Panc1 (cell line): ENCODE data around the gene F11R. TPM values are rescaled to one million over a fixed set of nuclear protein-coding genes. Genes with fewer than 3 reads are reported as not detected.
A peak's percentile ranks its signal among the peaks of the same experiment; 100 is the strongest.

Experiments used
- ATAC-seq: fragments of 200-7000 bp; cut with Tn5 transposase; 2 replicates; pipeline ENCODE4 v1.9.1; 2020; ENCODE audit warnings: mild to moderate bottlenecking, moderate library complexity
- BruUV-seq: library from RNA; stranded (reverse); fragments of 400-500 nt; replicated peaks from 2 replicates; lab custom pipeline; 2021; lab: Mats Ljungman, UMichigan
- CTCF ChIA-PET: fragments of 300-600 bp; sonication (Branson Sonifier 250); formaldehyde crosslinking; loops from one replicate; lab custom pipeline; 2022; ENCODE audit warnings: antibody characterized with exemption; lab: Charles Lee
- POLR2A ChIA-PET: fragments of 300-600 bp; sonication (Branson Sonifier 250); formaldehyde crosslinking; loops from one replicate; lab custom pipeline; 2022; ENCODE audit warnings: antibody characterized with exemption; lab: Charles Lee
- DNase-seq: peaks from one replicate; pipeline ENCODE4 v3.0.0-alpha.2; 2010; ENCODE audit warnings: low read depth, low spot score
- H3K27ac ChIP-seq: 2 replicates; pipeline ENCODE4 v1.5.1; 2011; ENCODE audit warnings: mild to moderate bottlenecking, low read length, inconsistent platforms
- H3K27me3 ChIP-seq: fragments of 200-500 bp; sonication (Bioruptor generic); 2 replicates; pipeline ENCODE4 v1.6.0; 2014; ENCODE audit warnings: low read length, inconsistent platforms; ENCODE audit not compliant: control insufficient read depth, insufficient read depth
- H3K36me3 ChIP-seq: fragments of 200-500 bp; sonication (Bioruptor generic); 2 replicates; pipeline ENCODE4 v1.5.1; 2014; ENCODE audit warnings: inconsistent platforms, mild to moderate bottlenecking, low read length, moderate library complexity; ENCODE audit not compliant: control insufficient read depth, insufficient read depth
- H3K4me1 ChIP-seq: 2 replicates; pipeline ENCODE4 v1.5.1; 2011; ENCODE audit warnings: inconsistent platforms, mild to moderate bottlenecking, low read length, moderate library complexity; ENCODE audit not compliant: control insufficient read depth, insufficient read depth
- H3K4me3 ChIP-seq, 2 experiments: 2 replicates each; pipeline ENCODE4 v1.5.1; 2011 to 2012; ENCODE audit warnings: low read depth in 2 of 2, low read length in 2 of 2, mild to moderate bottlenecking in 2 of 2, inconsistent platforms in 1 of 2, moderate library complexity in 1 of 2
- H3K9me3 ChIP-seq: fragments of 200-500 bp; sonication (Bioruptor generic); 2 replicates; pipeline ENCODE4 v1.5.1; 2014; ENCODE audit warnings: low read depth, mild to moderate bottlenecking, inconsistent platforms, low read length, moderate library complexity; ENCODE audit not compliant: control insufficient read depth, insufficient read depth
- POLR2AphosphoS5 ChIP-seq: IDR thresholded peaks from 2 replicates; pipeline ENCODE4 v1.6.1; 2012; ENCODE audit warnings: mild to moderate bottlenecking, low read depth, low read length, moderate library complexity
- SIN3A ChIP-seq: IDR thresholded peaks from 2 replicates; pipeline ENCODE4 v1.6.1; 2012; ENCODE audit warnings: low read depth, mild to moderate bottlenecking, low read length, moderate library complexity, borderline replicate concordance; ENCODE audit not compliant: insufficient read depth
- TCF7L2 ChIP-seq: IDR thresholded peaks from 2 replicates; pipeline ENCODE4 v1.6.1; 2011; ENCODE audit warnings: mild to moderate bottlenecking, low read depth, low read length, inconsistent platforms
- in situ Hi-C: cut with HindIII; loops from 2 replicates; pipeline ENCODE4 v1.10.0; 2016; ENCODE audit warnings: low sequenced_read_pairs, low pct_unique_long_range_greater_than_20kb
- intact Hi-C: fragments of 100-400 bp; cut with micrococcal nuclease; formaldehyde crosslinking; loops from one replicate; pipeline ENCODE4 v1.10.0; 2022; ENCODE audit not compliant: unreplicated experiment
- total RNA-seq: library from RNA; stranded (reverse); gene quantifications from one replicate; pipeline ENCODE4 v1.2.1, GENCODE V29; 2021; ENCODE audit not compliant: unreplicated experiment
- TF ChIP-seq, protein P1 (sequence below): fragments of 450-650 bp; IDR thresholded peaks from 2 replicates; pipeline ENCODE4 v1.5.1; 2017; ENCODE audit warnings: mild to moderate bottlenecking
- TF ChIP-seq, protein P2 (sequence below), 2 experiments: IDR thresholded peaks; 2 replicates each; pipeline ENCODE4 v1.6.1; 2011 to 2012; ENCODE audit warnings: low read depth in 2 of 2, control low read depth in 1 of 2, low read length in 1 of 2, mild to moderate bottlenecking in 1 of 2, moderate library complexity in 1 of 2; ENCODE audit not compliant: insufficient read depth in 1 of 2

F11R gene
- total RNA-seq, 1 experiment from 2014 or later: 63.0 TPM

DNA sequence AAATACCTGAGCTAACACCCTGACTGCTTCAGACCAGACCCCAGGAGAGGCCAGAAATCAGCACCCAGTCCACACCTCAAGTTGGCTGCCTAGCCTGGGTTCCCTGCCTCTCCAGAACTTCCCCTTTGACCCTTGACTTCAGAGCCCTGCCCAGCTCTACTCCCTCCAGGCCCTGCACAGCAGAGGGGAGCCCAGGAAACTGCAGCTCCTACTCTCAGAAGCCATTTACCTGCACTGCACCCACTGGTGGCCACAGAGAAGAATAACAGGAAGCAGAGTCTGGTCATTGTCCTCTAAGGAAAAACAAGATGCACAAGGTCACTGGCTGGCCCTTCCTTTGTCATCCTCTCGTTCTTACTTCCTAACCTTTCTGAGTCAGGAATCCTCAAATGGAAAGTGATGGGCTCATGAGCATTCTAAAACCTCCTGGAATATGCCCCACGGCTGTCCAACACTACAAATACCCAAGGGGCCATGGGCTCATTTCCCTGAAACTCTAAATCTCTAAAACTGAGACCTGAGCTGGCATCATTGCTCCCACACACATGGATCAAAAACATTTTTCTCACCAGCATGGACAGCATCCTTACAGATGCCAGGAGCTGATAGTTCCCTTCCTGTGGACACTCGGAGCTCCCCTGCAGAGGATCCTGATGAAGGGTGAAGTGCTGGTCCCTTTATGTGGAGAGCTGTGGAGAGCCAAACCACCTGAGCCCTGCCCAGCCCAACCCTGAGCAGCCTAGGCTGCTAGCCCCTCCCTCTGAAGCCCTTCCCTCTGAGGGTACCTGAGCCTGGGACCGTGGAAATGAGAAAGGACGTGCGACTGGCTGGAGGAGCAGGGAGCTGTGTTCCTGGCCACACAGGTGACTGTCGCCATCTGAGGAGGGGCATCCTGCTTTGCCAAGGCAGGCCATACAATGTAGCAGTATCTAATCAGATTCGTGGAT, 66.5 kb downstream of the F11R start, which contains the start of gene ITLN2:
Gene ITLN2 (minus strand): TSS at position 652 of the 947 bp plus-strand sequence. CDS start 68 bp downstream, at position 584.
- DNase-seq: peak; percentile 22
- peak; percentile 69 for ATAC-seq

DNA sequence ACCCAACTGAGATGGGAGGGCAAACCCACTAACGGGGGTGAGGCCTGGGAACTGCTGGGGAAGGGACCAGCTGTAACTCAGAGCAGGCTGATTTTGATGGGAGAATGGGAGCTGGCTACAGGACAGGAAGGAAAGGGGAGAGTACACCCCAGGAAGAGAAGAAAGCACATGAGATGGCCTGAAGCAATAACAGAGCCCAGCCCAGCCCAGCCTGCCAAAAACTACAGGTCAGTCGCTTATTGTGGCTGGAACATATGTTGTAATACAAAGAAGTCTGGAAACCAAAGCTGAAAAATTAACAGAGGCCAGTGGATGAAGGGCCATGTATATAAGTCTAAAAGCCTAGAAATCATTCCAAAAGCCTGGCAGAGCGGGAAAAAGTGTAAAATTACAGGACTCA, 67.9 kb downstream of the F11R start:
- no peak for ATAC-seq
- in situ Hi-C loops: no loop called here
- POLR2A ChIA-PET: no interaction called here
- Histone ChIP-seq H3K4me3 (no peak overlapping the region), H3K36me3 (no peaks in the 10 kb centered on the region), H3K27ac (no peak overlapping the region), H3K4me1 (no peaks in the 10 kb centered on the region), H3K9me3 (no peaks in the 10 kb centered on the region), H3K27me3 (no peaks in the 10 kb centered on the region)
- TF ChIP-seq, protein P1, sequence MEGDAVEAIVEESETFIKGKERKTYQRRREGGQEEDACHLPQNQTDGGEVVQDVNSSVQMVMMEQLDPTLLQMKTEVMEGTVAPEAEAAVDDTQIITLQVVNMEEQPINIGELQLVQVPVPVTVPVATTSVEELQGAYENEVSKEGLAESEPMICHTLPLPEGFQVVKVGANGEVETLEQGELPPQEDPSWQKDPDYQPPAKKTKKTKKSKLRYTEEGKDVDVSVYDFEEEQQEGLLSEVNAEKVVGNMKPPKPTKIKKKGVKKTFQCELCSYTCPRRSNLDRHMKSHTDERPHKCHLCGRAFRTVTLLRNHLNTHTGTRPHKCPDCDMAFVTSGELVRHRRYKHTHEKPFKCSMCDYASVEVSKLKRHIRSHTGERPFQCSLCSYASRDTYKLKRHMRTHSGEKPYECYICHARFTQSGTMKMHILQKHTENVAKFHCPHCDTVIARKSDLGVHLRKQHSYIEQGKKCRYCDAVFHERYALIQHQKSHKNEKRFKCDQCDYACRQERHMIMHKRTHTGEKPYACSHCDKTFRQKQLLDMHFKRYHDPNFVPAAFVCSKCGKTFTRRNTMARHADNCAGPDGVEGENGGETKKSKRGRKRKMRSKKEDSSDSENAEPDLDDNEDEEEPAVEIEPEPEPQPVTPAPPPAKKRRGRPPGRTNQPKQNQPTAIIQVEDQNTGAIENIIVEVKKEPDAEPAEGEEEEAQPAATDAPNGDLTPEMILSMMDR: no peak
- TF ChIP-seq POLR2AphosphoS5: no peak
- TF ChIP-seq TCF7L2: no peak
- TF ChIP-seq, protein P2, sequence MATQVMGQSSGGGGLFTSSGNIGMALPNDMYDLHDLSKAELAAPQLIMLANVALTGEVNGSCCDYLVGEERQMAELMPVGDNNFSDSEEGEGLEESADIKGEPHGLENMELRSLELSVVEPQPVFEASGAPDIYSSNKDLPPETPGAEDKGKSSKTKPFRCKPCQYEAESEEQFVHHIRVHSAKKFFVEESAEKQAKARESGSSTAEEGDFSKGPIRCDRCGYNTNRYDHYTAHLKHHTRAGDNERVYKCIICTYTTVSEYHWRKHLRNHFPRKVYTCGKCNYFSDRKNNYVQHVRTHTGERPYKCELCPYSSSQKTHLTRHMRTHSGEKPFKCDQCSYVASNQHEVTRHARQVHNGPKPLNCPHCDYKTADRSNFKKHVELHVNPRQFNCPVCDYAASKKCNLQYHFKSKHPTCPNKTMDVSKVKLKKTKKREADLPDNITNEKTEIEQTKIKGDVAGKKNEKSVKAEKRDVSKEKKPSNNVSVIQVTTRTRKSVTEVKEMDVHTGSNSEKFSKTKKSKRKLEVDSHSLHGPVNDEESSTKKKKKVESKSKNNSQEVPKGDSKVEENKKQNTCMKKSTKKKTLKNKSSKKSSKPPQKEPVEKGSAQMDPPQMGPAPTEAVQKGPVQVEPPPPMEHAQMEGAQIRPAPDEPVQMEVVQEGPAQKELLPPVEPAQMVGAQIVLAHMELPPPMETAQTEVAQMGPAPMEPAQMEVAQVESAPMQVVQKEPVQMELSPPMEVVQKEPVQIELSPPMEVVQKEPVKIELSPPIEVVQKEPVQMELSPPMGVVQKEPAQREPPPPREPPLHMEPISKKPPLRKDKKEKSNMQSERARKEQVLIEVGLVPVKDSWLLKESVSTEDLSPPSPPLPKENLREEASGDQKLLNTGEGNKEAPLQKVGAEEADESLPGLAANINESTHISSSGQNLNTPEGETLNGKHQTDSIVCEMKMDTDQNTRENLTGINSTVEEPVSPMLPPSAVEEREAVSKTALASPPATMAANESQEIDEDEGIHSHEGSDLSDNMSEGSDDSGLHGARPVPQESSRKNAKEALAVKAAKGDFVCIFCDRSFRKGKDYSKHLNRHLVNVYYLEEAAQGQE (IDR thresholded peaks at IDR 0.05; ENCODE audit: insufficient read depth in 1 of 2, low read depth in 2 of 2, low read length in 1 of 2): no peak
- TF ChIP-seq SIN3A: no peak
- CTCF ChIA-PET: interaction anchor here (0.9 to 1.6 kb wide), 2 partner anchors 44 to 173 kb away, joined by 3 to 4 read pairs; no protein-coding TSS in a partner anchor
- intact Hi-C loops: loop anchor here (5.0 kb wide), 2 partner anchors 226 to 276 kb away; no protein-coding TSS in a partner anchor
- no peak for DNase-seq
- no TSS peak for BruUV-seq

More for the DNA sequence above, 66.5 kb downstream of the F11R start, which contains the start of gene ITLN2:
- Histone ChIP-seq H3K4me1 (no peaks in the 10 kb centered on the region), H3K27me3 (no peaks in the 10 kb centered on the region), H3K36me3 (no peaks in the 10 kb centered on the region), H3K27ac (no peak within 1 kb of the TSS), H3K9me3 (no peaks in the 10 kb centered on the region), H3K4me3 (no peak within 1 kb of the TSS)
- BruUV-seq: no TSS peak
- ChIA-PET CTCF (interaction anchor here (0.7 to 0.8 kb wide), 2 partner anchors 228 to 273 kb away, joined by 3 to 4 read pairs; no protein-coding TSS in a partner anchor), POLR2A (no interaction called here)
- in situ Hi-C loops: no loop called here
- TF ChIP-seq POLR2AphosphoS5 (no peak), SIN3A (no peak), TCF7L2 (no peak)
- TF ChIP-seq, protein P2 (IDR thresholded peaks at IDR 0.05; ENCODE audit: insufficient read depth in 1 of 2, low read depth in 2 of 2, low read length in 1 of 2): no peak
- TF ChIP-seq, protein P1: peak; percentile 86
- intact Hi-C loops: loop anchor here (2.0 to 5.0 kb wide), 3 partner anchors 128 to 277 kb away; no protein-coding TSS in a partner anchor
